ENCODE data around the gene AEBP1.
A peak's percentile ranks its signal among the peaks of the same experiment; 100 is the strongest.

Gene AEBP1

GRCh38 chr7:44086627-44087026 lies 17.5 kb upstream of the AEBP1 start:
- DNase-seq: no peak

GRCh38 chr7:44087911-44088838 lies 16.0 kb upstream of the AEBP1 start:
- no peak for DNase-seq

- DNase-seq: no peak
Observed at GRCh38 chr7:44093102-44093641, 11.0 kb upstream of the AEBP1 start.

GRCh38 chr7:44094365-44094764 lies 9.8 kb upstream of the AEBP1 start:
- DNase-seq: no peak

GRCh38 chr7:44094883-44095592 lies 9.1 kb upstream of the AEBP1 start:
- DNase-seq: no peak

- no peak for DNase-seq
Observed at GRCh38 chr7:44095781-44096180, 8.4 kb upstream of the AEBP1 start.

- DNase-seq: no peak
Observed at GRCh38 chr7:44096326-44096881, 7.7 kb upstream of the AEBP1 start.

- no peak for DNase-seq
Observed at GRCh38 chr7:44097064-44097932, 6.8 kb upstream of the AEBP1 start.

- no peak for DNase-seq
Observed at GRCh38 chr7:44098092-44099068, 5.8 kb upstream of the AEBP1 start.

- DNase-seq: no peak
Observed at GRCh38 chr7:44099669-44100068, 4.5 kb upstream of the AEBP1 start.

- DNase-seq: no peak
Observed at GRCh38 chr7:44100458-44101302, 3.5 kb upstream of the AEBP1 start.

GRCh38 chr7:44101303-44101965 lies 2.7 kb upstream of the AEBP1 start:
- DNase-seq: no peak

GRCh38 chr7:44101966-44102845 lies 1.9 kb upstream of the AEBP1 start:
- no peak for DNase-seq

- DNase-seq: no peak
Observed at GRCh38 chr7:44102846-44103565, 1.1 kb upstream of the AEBP1 start.

GRCh38 chr7:44103566-44103922 lies 601 bp upstream of the AEBP1 start:
- no peak for DNase-seq

- DNase-seq: peak; percentile 56
Observed at GRCh38 chr7:44104860-44105771, 971 bp downstream of the AEBP1 start.

GRCh38 chr7:44105832-44106231 lies 1.7 kb downstream of the AEBP1 start:
- DNase-seq: no peak
